Measurements from ENCODE around the gene TGM6. TPM values are rescaled to one million over a fixed set of nuclear protein-coding genes. Genes with fewer than 3 reads are reported as not detected.

Gene TGM6
- polyA plus RNA-seq, 1 experiment, result not detected

GRCh38 chr20:2451939-2452732 is 71.4 kb downstream of the TGM6 start:
- Histone ChIP-seq H3K4me3 (ENCODE audit: low read depth, low read length) (no peak overlapping the region), H3K27me3 (ENCODE audit: control insufficient read depth, insufficient read depth, low read length) (no peaks in the 10 kb centered on the region), H3K27ac (ENCODE audit: low read depth, low read length) (no peak overlapping the region), H3K9me3 (ENCODE audit: control insufficient read depth, insufficient read depth, low read length) (no peaks in the 10 kb centered on the region)
- ChIA-PET POLR2A (no interaction called here), CTCF (interaction anchor here (0.6 to 3.7 kb wide), 29 partner anchors 9 to 1074 kb away, joined by 3 to 26 read pairs (median 4); partner anchors contain the start of gene SNRPB)
- TF ChIP-seq CTCF (IDR thresholded peaks at IDR 0.05; ENCODE audit: low read depth, low read length), result peak; percentile 89
- no peak for DNase-seq (ENCODE audit: low read depth, low spot score)

- POLR2A ChIA-PET, result interaction anchor here (0.5 kb wide), 1 partner anchor 530 kb away, joined by 4 read pairs; no protein-coding TSS in a partner anchor
Observed at GRCh38 chr20:2453792-2454191, 73.1 kb downstream of the TGM6 start.

GRCh38 chr20:2455771-2456497 is 75.2 kb downstream of the TGM6 start:
- H3K27me3 ChIP-seq (ENCODE audit: control insufficient read depth, insufficient read depth, low read length), result no peaks in the 10 kb centered on the region
- POLR2A ChIA-PET, result interaction anchor here (0.6 to 1.3 kb wide), 2 partner anchors 15 to 35 kb away, joined by 3 to 5 read pairs; partner anchors contain the start of gene SNRPB
- DNase-seq (ENCODE audit: low read depth, low spot score), result no peak
- no peaks in the 10 kb centered on the region for H3K9me3 ChIP-seq (ENCODE audit: control insufficient read depth, insufficient read depth, low read length)
- CTCF ChIA-PET, result interaction anchor here (0.7 to 1.3 kb wide), 6 partner anchors 11 to 249 kb away, joined by 3 to 11 read pairs (median 4); no protein-coding TSS in a partner anchor
- TF ChIP-seq CTCF (IDR thresholded peaks at IDR 0.05; ENCODE audit: low read depth, low read length), result no peak
- no peak overlapping the region for H3K4me3 ChIP-seq (ENCODE audit: low read depth, low read length)
- no peak overlapping the region for H3K27ac ChIP-seq (ENCODE audit: low read depth, low read length)

More at GRCh38 chr20:2453792-2454191, 73.1 kb downstream of the TGM6 start:
- no peak overlapping the region for H3K4me3 ChIP-seq (ENCODE audit: low read depth, low read length)
- TF ChIP-seq CTCF (IDR thresholded peaks at IDR 0.05; ENCODE audit: low read depth, low read length), result no peak
- no peaks in the 10 kb centered on the region for H3K27me3 ChIP-seq (ENCODE audit: control insufficient read depth, insufficient read depth, low read length)
- no peaks in the 10 kb centered on the region for H3K9me3 ChIP-seq (ENCODE audit: control insufficient read depth, insufficient read depth, low read length)
- DNase-seq (ENCODE audit: low read depth, low spot score), result no peak
- no peak overlapping the region for H3K27ac ChIP-seq (ENCODE audit: low read depth, low read length)
- CTCF ChIA-PET, result interaction anchor here (1.3 to 3.7 kb wide), 5 partner anchors 10 to 246 kb away, joined by 3 to 26 read pairs (median 12); partner anchors contain the start of gene SNRPB

- DNase-seq (ENCODE audit: low read depth, low spot score), result no peak
- ChIA-PET CTCF (interaction anchor here (1.0 kb wide), 1 partner anchor 66 kb away, joined by 3 read pairs; no protein-coding TSS in a partner anchor), POLR2A (interaction anchor here (0.6 to 1.0 kb wide), 3 partner anchors 11 to 377 kb away, joined by 3 to 5 read pairs (median 4); no protein-coding TSS in a partner anchor)
- Histone ChIP-seq H3K4me3 (ENCODE audit: low read depth, low read length) (no peak overlapping the region), H3K27me3 (ENCODE audit: control insufficient read depth, insufficient read depth, low read length) (no peaks in the 10 kb centered on the region), H3K9me3 (ENCODE audit: control insufficient read depth, insufficient read depth, low read length) (no peaks in the 10 kb centered on the region; the same call in 1 of the 2 replicates), H3K27ac (ENCODE audit: low read depth, low read length) (no peak overlapping the region)
- no peak for TF ChIP-seq CTCF (IDR thresholded peaks at IDR 0.05; ENCODE audit: low read depth, low read length)
Observed at GRCh38 chr20:2458919-2459499, 78.3 kb downstream of the TGM6 start.

Measured in AG04450 (cell line).